Transverse colon (tissue), 4 donors: Measurements from ENCODE around the gene WDR62.

Source experiments
- EP300 ChIP-seq: sonication (generic); formaldehyde crosslinking; IDR thresholded peaks from one replicate; pipeline ENCODE4 v1.6.1; 2017; ENCODE audit warnings: antibody characterized with exemption, low read depth
- POLR2A ChIP-seq: fragments of 450-650 bp; IDR thresholded peaks from one replicate; pipeline ENCODE4 v1.6.1; 2016; ENCODE audit warnings: antibody characterized with exemption, mild to moderate bottlenecking, moderate library complexity
- POLR2AphosphoS5 ChIP-seq, 3 donors: sonication (generic); formaldehyde crosslinking; IDR thresholded peaks; one replicate each; pipeline ENCODE4 v1.6.1; 2016; ENCODE audit warnings: antibody characterized with exemption in 3 of 3
- TF ChIP-seq, protein P1 (sequence below), 5 experiments: fragments of 200-600 bp in 3 of 5; fragments of 450-650 bp in 2 of 5; sonication (generic) in 3 of 5; IDR thresholded peaks; 1 replicate in 2 of 5; 2 replicates in 3 of 5; pipeline ENCODE4 v1.5.1; 2016 to 2017; ENCODE audit warnings: antibody characterized with exemption in 5 of 5, inconsistent platforms in 3 of 5, mild to moderate bottlenecking in 2 of 5, moderate library complexity in 1 of 5

DNA sequence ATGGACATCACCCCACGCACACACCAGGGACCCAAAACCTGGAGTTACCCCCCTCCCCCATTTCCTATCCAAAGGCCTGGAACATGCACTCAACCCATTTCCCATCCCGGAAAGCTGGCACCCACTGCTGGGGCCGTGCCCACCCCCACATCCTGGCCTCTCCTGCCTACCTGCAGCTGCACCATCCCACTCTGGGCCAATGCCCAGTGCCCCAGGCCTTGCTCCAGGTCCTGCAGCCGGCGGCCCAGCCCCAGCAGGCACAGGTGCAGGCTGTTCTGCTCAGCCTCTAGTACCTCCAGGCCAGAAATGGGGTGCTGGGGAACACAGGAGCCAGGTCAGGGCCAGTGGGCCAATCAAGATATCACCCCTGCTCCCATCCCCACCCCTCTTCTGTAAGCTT is 47.7 kb upstream of the WDR62 start:
- TF ChIP-seq POLR2A = no peak
- TF ChIP-seq, protein P1, sequence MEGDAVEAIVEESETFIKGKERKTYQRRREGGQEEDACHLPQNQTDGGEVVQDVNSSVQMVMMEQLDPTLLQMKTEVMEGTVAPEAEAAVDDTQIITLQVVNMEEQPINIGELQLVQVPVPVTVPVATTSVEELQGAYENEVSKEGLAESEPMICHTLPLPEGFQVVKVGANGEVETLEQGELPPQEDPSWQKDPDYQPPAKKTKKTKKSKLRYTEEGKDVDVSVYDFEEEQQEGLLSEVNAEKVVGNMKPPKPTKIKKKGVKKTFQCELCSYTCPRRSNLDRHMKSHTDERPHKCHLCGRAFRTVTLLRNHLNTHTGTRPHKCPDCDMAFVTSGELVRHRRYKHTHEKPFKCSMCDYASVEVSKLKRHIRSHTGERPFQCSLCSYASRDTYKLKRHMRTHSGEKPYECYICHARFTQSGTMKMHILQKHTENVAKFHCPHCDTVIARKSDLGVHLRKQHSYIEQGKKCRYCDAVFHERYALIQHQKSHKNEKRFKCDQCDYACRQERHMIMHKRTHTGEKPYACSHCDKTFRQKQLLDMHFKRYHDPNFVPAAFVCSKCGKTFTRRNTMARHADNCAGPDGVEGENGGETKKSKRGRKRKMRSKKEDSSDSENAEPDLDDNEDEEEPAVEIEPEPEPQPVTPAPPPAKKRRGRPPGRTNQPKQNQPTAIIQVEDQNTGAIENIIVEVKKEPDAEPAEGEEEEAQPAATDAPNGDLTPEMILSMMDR (IDR thresholded peaks at IDR 0.05) = no peak
- no peak for TF ChIP-seq POLR2AphosphoS5 (IDR thresholded peaks at IDR 0.05)
- TF ChIP-seq EP300 = no peak
